Thyroid gland (tissue), 4 donors: Measurements from ENCODE around the gene TH. TPM values are rescaled to one million over a fixed set of nuclear protein-coding genes. Genes with fewer than 3 reads are reported as not detected.

Experiments
- DNase-seq, 2 donors: peaks; one replicate each; pipeline ENCODE4 v3.0.0-alpha.2; 2019
- H3K27ac ChIP-seq, 3 donors: fragments of 200-600 bp; sonication (generic); 1 replicate in 2 of 3; 2 replicates in 1 of 3; pipeline ENCODE4 v1.5.1; 2016 to 2019; ENCODE audit warnings: mild to moderate bottlenecking in 1 of 3, moderate library complexity in 1 of 3
- H3K27me3 ChIP-seq: fragments of 200-600 bp; sonication (generic); one replicate; pipeline ENCODE4 v1.5.1; 2019
- H3K36me3 ChIP-seq, 2 donors: fragments of 200-600 bp; sonication (generic); one replicate each; pipeline ENCODE4 v1.5.1; 2016 to 2019
- H3K4me1 ChIP-seq, 2 donors: fragments of 200-600 bp; sonication (generic); one replicate each; pipeline ENCODE4 v1.5.1; 2017 to 2019
- H3K4me3 ChIP-seq, 3 donors: fragments of 200-600 bp; sonication (generic); replicated peaks in 1 of 3; 1 replicate in 2 of 3; 2 replicates in 1 of 3; pipeline ENCODE4 v1.5.1; 2016; ENCODE audit warnings: mild to moderate bottlenecking in 1 of 3
- H3K9me3 ChIP-seq: fragments of 200-600 bp; sonication (generic); one replicate; pipeline ENCODE4 v1.5.1; 2017
- POLR2A ChIP-seq, 2 donors: fragments of 450-650 bp; IDR thresholded peaks; one replicate each; pipeline ENCODE4 v1.6.1; 2017; ENCODE audit warnings: antibody characterized with exemption in 2 of 2, mild to moderate bottlenecking in 2 of 2, moderate library complexity in 1 of 2
- WGBS, 2 donors: methylation state at CpG; one replicate each; pipeline ENCODE4 v1.1.5; 2017; 5-methylcytosine and 5-hydroxymethylcytosine counted together
- intact Hi-C: fragments of 100-400 bp; cut with DNase I; formaldehyde crosslinking; loops from one replicate; pipeline ENCODE4 v1.15.1; 2023
- total RNA-seq, 4 donors: library from RNA; depleted of rRNA; stranded (reverse); fragments of >200 nt; gene quantifications; one replicate each; pipeline ENCODE4 v1.2.3, GENCODE V29; 2016
- TF ChIP-seq, protein P1 (sequence below), 6 experiments: fragments of 200-600 bp in 3 of 6; fragments of 450-650 bp in 3 of 6; sonication (generic) in 3 of 6; IDR thresholded peaks; one replicate each; pipeline ENCODE4 v1.5.1; 2016 to 2019; ENCODE audit warnings: antibody characterized with exemption in 6 of 6, mild to moderate bottlenecking in 2 of 6, inconsistent platforms in 1 of 6, moderate library complexity in 1 of 6

The TH gene
- total RNA-seq, 4 donors from 2014 or later: not detected

DNA sequence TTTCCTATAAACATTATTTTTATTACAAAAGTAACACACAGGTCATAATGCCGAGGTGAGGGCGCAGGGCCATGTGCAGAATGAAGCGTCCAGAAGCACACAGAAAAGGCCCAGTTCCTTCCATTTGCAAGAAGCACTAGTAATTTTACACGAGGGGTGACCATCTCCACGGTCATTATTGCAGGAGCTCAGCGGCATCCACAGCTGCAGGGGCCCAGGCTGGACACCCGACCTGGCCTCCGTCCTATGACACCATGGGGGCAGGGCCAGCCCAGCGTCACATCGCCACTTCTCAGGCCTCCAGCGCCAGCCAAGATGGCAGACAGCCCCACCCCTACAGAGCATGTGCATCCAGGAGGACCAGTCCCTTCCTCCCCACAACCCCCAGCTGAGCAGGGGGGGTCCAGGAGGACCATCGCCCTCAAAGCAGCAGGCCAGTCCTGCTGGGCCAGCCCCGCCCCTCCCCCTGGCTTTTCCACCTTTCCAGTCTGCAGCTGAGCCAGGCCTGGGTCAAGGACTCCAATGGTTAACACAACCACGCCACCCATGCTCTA is 35.9 kb downstream of the TH start:
- no peak overlapping the region for H3K4me3 ChIP-seq

DNA sequence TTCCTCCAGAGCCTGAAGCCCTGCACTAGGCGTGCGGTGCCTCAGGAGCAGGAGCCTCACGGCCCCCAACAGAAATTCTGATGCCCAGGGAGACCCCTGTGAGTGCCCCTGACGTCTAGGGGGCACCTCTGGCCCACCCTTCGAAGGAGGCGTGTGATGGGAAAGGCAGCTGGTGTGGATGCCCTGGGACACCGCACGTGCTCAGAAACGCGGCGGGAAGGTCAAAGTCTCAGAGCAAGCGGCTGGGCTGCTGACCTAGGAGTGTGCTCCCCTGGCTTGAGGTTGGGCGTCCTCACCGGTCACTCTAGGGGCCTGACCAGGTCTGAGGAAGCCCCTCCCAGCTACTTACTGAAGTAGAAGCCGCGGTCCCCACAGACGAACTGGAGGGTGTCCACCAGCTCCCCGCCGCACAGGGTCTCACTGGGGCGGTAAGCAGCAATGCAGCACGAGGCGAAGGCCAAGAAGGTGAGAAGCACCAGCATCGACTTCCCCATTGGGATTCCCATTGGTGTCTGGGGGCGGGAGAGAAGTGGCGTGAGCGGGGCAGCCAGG is 36.5 kb downstream of the TH start:
- H3K27me3 ChIP-seq: peaks cover 15% of the 10 kb centered on the region
- H3K4me3 ChIP-seq: no peak overlapping the region
- TF ChIP-seq, protein P1, sequence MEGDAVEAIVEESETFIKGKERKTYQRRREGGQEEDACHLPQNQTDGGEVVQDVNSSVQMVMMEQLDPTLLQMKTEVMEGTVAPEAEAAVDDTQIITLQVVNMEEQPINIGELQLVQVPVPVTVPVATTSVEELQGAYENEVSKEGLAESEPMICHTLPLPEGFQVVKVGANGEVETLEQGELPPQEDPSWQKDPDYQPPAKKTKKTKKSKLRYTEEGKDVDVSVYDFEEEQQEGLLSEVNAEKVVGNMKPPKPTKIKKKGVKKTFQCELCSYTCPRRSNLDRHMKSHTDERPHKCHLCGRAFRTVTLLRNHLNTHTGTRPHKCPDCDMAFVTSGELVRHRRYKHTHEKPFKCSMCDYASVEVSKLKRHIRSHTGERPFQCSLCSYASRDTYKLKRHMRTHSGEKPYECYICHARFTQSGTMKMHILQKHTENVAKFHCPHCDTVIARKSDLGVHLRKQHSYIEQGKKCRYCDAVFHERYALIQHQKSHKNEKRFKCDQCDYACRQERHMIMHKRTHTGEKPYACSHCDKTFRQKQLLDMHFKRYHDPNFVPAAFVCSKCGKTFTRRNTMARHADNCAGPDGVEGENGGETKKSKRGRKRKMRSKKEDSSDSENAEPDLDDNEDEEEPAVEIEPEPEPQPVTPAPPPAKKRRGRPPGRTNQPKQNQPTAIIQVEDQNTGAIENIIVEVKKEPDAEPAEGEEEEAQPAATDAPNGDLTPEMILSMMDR (IDR thresholded peaks at IDR 0.05): no peak
- no peak for TF ChIP-seq POLR2A (IDR thresholded peaks at IDR 0.05)
- 88 to 89% methylated on average over 23 to 26 of the region's 26 CpGs for WGBS, 2 donors
- H3K27ac ChIP-seq: no peak overlapping the region
- H3K36me3 ChIP-seq: no peaks in the 10 kb centered on the region
- DNase-seq: no peak
- H3K4me1 ChIP-seq: peaks cover 6 to 18% of the 10 kb centered on the region in 2 donors
- H3K9me3 ChIP-seq: no peaks in the 10 kb centered on the region
- intact Hi-C loops: no loop called here

More for the DNA sequence above, 35.9 kb downstream of the TH start:
- Histone ChIP-seq H3K4me1 (peaks cover 6 to 24% of the 10 kb centered on the region in 2 donors), H3K36me3 (no peaks in the 10 kb centered on the region), H3K27ac (no peak overlapping the region), H3K27me3 (peaks cover 21% of the 10 kb centered on the region), H3K9me3 (no peaks in the 10 kb centered on the region)
- WGBS, 2 donors: 80 to 91% methylated on average over 13 to 14 of the region's 14 CpGs
- TF ChIP-seq, protein P1 (IDR thresholded peaks at IDR 0.05): no peak
- no peak for TF ChIP-seq POLR2A (IDR thresholded peaks at IDR 0.05)
- no peak for DNase-seq
- intact Hi-C loops: no loop called here

DNA sequence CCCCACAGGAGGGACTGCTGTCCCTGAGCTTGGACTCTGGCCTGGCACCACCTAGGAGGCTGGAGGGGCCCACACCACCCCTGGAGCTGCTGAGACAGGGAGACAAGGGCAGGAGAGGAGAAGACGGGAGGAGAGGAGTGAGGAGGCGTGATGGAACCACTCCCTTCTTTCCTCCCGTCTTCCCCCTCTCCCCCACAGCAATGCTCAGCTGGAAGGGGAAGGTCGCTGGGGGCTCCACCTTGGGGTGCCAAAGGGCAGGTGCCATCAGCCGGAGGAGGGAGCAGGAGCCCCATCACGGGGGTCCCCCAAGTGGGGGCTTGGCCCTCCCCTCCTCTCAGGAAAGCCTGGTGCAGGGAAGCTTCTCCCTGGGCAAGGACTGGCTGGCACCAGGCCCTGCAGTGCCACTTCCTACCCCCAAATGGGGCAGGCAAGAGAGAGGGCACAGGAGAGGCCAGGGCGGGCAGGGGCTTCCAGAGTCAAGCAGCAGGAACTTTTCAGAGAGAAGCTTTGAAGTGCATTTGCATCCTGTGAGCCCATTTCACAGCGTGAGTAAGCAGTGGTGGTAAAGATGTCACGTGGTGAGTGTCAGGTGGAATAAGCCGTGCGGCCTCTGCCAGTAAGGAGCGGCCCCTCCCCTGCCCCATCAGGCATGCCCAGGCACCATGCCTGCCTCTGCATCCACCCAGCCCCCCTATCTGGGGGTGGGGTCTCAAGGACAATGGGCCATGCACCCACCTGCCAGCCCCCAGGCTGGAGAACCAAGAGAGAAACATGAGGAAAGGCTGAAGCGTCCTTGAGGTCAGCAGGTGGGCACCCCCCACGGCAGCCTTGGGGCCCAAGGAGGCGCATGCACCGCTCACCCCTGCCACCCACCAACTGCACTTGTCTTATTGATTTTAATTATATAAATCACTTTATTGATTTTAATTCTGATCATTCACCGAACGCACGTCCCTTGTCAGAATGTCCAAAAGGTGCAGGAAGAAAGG is 37.3 kb downstream of the TH start:
- H3K27me3 ChIP-seq: peaks cover 9% of the 10 kb centered on the region

DNA sequence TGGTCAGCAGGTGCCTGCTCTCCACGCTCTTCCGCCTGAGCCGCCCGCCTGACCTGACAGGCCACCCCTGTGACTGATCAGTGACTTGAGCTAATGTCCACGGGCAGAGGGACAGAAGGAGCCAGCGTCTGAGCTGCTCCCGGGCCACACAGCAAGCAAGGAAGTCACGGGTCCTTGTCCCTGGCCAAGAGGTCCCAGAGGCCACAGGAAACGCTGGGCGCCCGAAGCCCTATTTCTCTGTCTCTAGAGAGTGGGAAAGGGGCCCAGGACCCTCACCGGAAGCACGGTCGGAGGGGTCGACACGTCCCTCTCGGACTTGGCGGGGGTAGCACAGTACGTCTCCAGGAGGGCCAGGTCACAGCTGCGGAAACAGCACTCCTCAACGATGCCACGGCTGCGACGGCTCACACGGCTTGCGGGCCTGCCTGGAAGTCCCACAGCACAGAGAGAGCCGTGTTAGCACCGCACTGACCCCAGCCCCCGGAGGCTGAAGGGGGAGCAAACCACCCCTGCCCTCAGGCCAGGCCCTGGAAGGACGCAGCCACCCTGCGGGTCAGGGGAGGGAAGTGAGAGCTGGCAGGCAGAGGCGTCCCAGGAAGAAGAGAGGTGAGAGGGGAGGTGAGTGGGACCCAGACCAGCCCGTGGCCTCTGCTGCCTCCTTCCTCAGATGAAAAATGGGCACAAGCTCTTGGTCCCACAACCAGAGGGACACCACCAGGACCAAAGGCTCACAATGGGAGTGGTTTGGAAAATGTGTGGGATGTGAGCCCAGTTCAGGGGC is 38.2 kb downstream of the TH start:
- Histone ChIP-seq H3K27me3 (peaks cover 3% of the 10 kb centered on the region), H3K27ac (no peak overlapping the region), H3K9me3 (no peaks in the 10 kb centered on the region), H3K4me3 (no peak overlapping the region), H3K4me1 (peaks cover 6 to 11% of the 10 kb centered on the region in 2 donors), H3K36me3 (no peaks in the 10 kb centered on the region)
- no peak for TF ChIP-seq POLR2A (IDR thresholded peaks at IDR 0.05)
- TF ChIP-seq, protein P1 (IDR thresholded peaks at IDR 0.05): no peak
- intact Hi-C loops: no loop called here
- no peak for DNase-seq
- WGBS, 2 donors: 41 to 47% methylated on average over 30 of the region's 33 CpGs

More for the DNA sequence above, 37.3 kb downstream of the TH start:
- peaks cover 6 to 11% of the 10 kb centered on the region in 2 donors for H3K4me1 ChIP-seq
- no peak for DNase-seq
- WGBS, 2 donors: 78 to 80% methylated on average over 17 to 18 of the region's 19 CpGs
- TF ChIP-seq POLR2A (IDR thresholded peaks at IDR 0.05): no peak
- TF ChIP-seq, protein P1 (IDR thresholded peaks at IDR 0.05): no peak
- no peak overlapping the region for H3K27ac ChIP-seq
- H3K4me3 ChIP-seq: no peak overlapping the region
- no peaks in the 10 kb centered on the region for H3K36me3 ChIP-seq
- intact Hi-C loops: no loop called here
- H3K9me3 ChIP-seq: no peaks in the 10 kb centered on the region
